Measurements from ENCODE around the gene IL27RA. TPM values are rescaled to one million over a fixed set of nuclear protein-coding genes. Genes with fewer than 3 reads are reported as not detected.
"Not testable (repeated sequence)": the region's sequence is repeated elsewhere in the genome, so short reads cannot be mapped to it uniquely, and the experiment has no call there.

Gene IL27RA
- total and polyA plus RNA-seq, 4 donors: 1.0 to 2.8 (median 1.6) TPM

DNA sequence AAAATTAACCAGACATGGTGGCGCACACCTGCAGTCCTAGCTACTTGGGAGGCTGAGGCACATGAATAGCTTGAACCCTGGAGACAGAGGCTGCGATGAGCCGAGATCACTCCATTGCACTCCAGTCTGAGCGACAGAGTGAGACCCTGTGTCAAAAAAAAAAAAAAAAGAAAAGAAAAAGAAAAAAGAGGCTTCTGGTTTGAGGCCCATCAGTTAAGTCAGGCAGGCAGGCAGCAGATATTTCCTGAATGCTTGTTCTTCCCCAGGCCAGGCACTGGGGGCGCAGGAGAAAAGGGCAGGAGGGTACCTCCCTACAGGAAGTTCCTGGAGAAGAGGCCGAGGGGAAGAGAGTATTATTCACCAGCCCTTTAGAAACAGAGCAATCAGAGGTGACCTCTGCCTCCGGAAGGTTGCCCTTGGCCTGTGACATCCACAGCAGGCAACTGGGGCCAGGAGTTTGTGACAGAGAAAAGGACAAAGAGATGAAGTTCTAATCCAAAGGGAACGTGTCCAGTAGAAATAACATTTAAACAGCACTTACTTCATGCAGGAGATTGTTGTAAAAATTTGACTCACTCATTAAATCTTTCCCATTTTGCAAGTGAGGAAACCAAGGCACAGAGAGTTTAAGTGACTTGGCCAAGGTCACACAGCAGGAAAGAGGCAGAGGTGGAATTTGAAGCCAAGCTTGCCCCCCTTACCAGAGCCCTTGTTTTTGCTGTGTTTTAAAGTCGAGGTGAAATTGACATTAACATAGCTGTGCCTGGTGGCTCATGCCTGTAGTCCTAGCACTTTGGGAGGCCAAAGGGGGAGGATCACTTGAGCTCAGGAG lies 7.9 kb upstream of the IL27RA start:
- no peaks in the 10 kb centered on the region for H3K27me3 ChIP-seq (ENCODE audit: control insufficient read depth in 4 of 4, insufficient read depth in 4 of 4, low read length in 3 of 4)
- 53% methylated on average over 9 of the region's 9 CpGs for WGBS
- no peaks in the 10 kb centered on the region for H3K9me3 ChIP-seq (ENCODE audit: control insufficient read depth in 4 of 4, low read length in 3 of 4)
- peak; percentile 47 for DNase-seq (ENCODE audit: low spot score)
- peaks cover 0 to 2% (median 0%) of the 10 kb centered on the region in 4 donors for H3K4me1 ChIP-seq (ENCODE audit: control insufficient read depth in 4 of 4, insufficient read depth in 4 of 4, low read length in 3 of 4)
- peak overlapping the region in 1 of 2 donors; percentile 9 for H3K27ac ChIP-seq (ENCODE audit: low read depth in 1 of 2, low read length in 2 of 2)
- peak; percentile 51 to 60 for TF ChIP-seq RAD21 (IDR thresholded peaks at IDR 0.05)
- peak; percentile 42 for TF ChIP-seq CTCF (IDR thresholded peaks at IDR 0.05; ENCODE audit: low read depth, low read length, missing input control)
- peak in 1 of 2 donors; percentile 22 for TF ChIP-seq HNF4A (conservative IDR thresholded peaks at IDR 0.05)
- no peak for TF ChIP-seq FOXA1 (IDR thresholded peaks at IDR 0.05)
- TF ChIP-seq RXRA (IDR thresholded peaks at IDR 0.05): peak; percentile 42 to 43
- peak; percentile 14 for TF ChIP-seq YY1 (IDR thresholded peaks at IDR 0.05)
- peak; percentile 47 for TF ChIP-seq SP1 (IDR thresholded peaks at IDR 0.05)
- TF ChIP-seq, protein P1, sequence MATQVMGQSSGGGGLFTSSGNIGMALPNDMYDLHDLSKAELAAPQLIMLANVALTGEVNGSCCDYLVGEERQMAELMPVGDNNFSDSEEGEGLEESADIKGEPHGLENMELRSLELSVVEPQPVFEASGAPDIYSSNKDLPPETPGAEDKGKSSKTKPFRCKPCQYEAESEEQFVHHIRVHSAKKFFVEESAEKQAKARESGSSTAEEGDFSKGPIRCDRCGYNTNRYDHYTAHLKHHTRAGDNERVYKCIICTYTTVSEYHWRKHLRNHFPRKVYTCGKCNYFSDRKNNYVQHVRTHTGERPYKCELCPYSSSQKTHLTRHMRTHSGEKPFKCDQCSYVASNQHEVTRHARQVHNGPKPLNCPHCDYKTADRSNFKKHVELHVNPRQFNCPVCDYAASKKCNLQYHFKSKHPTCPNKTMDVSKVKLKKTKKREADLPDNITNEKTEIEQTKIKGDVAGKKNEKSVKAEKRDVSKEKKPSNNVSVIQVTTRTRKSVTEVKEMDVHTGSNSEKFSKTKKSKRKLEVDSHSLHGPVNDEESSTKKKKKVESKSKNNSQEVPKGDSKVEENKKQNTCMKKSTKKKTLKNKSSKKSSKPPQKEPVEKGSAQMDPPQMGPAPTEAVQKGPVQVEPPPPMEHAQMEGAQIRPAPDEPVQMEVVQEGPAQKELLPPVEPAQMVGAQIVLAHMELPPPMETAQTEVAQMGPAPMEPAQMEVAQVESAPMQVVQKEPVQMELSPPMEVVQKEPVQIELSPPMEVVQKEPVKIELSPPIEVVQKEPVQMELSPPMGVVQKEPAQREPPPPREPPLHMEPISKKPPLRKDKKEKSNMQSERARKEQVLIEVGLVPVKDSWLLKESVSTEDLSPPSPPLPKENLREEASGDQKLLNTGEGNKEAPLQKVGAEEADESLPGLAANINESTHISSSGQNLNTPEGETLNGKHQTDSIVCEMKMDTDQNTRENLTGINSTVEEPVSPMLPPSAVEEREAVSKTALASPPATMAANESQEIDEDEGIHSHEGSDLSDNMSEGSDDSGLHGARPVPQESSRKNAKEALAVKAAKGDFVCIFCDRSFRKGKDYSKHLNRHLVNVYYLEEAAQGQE (IDR thresholded peaks at IDR 0.05): no peak
- peak; percentile 99 for TF ChIP-seq NR2F2 (IDR thresholded peaks at IDR 0.05)
- TF ChIP-seq GABPA (IDR thresholded peaks at IDR 0.05 in 1 of 2, conservative IDR thresholded peaks at IDR 0.05 in 1 of 2): peak; percentile 14 to 54
- no peak for TF ChIP-seq ZBTB33 (IDR thresholded peaks at IDR 0.05)
- H3K36me3 ChIP-seq (ENCODE audit: control insufficient read depth in 4 of 4, insufficient read depth in 3 of 4, low read depth in 1 of 4, low read length in 3 of 4): no peaks in the 10 kb centered on the region
- H3K4me3 ChIP-seq (ENCODE audit: low read depth in 1 of 3, low read length in 3 of 3): no peak overlapping the region
- H3K9ac ChIP-seq (ENCODE audit: low read depth in 1 of 2, low read length in 2 of 2): no peak overlapping the region

DNA sequence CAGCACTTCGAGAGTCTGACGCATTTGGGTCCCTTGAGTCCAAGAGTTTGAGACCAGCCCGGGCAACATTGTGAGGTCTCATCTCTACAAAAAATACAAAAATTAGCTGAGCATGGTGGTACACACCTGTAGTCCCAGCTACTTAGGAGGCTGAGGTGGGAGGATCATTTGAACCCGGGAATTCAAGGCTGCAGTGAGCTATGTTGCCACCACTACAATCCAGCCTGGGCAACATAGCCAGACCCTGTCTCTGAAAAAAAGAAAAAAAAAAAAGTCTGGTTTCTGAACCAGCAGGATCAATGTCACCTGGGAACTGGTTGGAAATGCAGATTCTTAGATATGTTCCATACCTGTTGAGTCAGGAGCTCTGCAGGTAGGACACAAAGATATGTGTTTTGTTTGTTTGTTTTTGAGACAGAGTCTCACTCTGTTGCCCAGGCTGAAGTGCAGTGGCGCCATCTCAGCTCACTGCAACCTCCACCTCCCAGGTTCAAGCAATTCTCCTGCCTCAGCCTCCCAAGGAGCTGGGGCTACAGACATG lies 4.8 kb upstream of the IL27RA start:
- H3K27ac ChIP-seq (ENCODE audit: low read depth in 1 of 2, low read length in 2 of 2); H3K4me1 ChIP-seq (ENCODE audit: control insufficient read depth in 4 of 4, insufficient read depth in 4 of 4, low read length in 3 of 4); H3K4me3 ChIP-seq (ENCODE audit: low read depth in 1 of 3, low read length in 3 of 3); H3K9me3 ChIP-seq (ENCODE audit: control insufficient read depth in 4 of 4, low read length in 3 of 4); DNase-seq (ENCODE audit: low spot score); H3K27me3 ChIP-seq (ENCODE audit: control insufficient read depth in 4 of 4, insufficient read depth in 4 of 4, low read length in 3 of 4); H3K9ac ChIP-seq (ENCODE audit: low read depth in 1 of 2, low read length in 2 of 2); H3K36me3 ChIP-seq (ENCODE audit: control insufficient read depth in 4 of 4, insufficient read depth in 3 of 4, low read depth in 1 of 4, low read length in 3 of 4): not testable (repeated sequence)
- WGBS: 95% methylated on average over 5 of the region's 5 CpGs

Data from liver (tissue), 9 donors.